Osteoblast (primary cell): ENCODE results near the gene ARHGAP42. TPM values are rescaled to one million over a fixed set of nuclear protein-coding genes. Genes with fewer than 3 reads are reported as not detected.

Source experiments
- DNase-seq: peaks from one replicate; pipeline ENCODE4 v3.0.0; 2011; ENCODE audit warnings: low spot score, mixed read lengths; ENCODE audit not compliant: insufficient read length; ENCODE audit errors: missing footprints
- H2AFZ ChIP-seq: 2 replicates; pipeline ENCODE4 v1.6.0; 2011; ENCODE audit warnings: mild to moderate bottlenecking, low read length
- H3K27ac ChIP-seq: 2 replicates; pipeline ENCODE4 v1.5.1; 2011; ENCODE audit warnings: mild to moderate bottlenecking, low read depth, low read length, moderate library complexity
- H3K27me3 ChIP-seq: 2 replicates; pipeline ENCODE4 v1.6.0; 2012; ENCODE audit warnings: mild to moderate bottlenecking, control low read depth, inconsistent platforms, low read length, moderate library complexity; ENCODE audit not compliant: insufficient read depth
- H3K36me3 ChIP-seq: 2 replicates; pipeline ENCODE4 v1.5.1; 2011; ENCODE audit warnings: mild to moderate bottlenecking, low read length, control low read depth, moderate library complexity; ENCODE audit not compliant: insufficient read depth
- H3K4me1 ChIP-seq: 2 replicates; pipeline ENCODE4 v1.5.1; 2011; ENCODE audit warnings: mild to moderate bottlenecking, low read length, control low read depth, moderate library complexity; ENCODE audit not compliant: insufficient read depth
- H3K4me2 ChIP-seq: 2 replicates; pipeline ENCODE4 v1.6.0; 2011; ENCODE audit warnings: mild to moderate bottlenecking, low read length; ENCODE audit not compliant: insufficient read depth
- H3K4me3 ChIP-seq: fragments of 200-600 bp; sonication (generic); 3 replicates; pipeline ENCODE4 v1.5.1; 2012; ENCODE audit warnings: mild to moderate bottlenecking, low read length, inconsistent platforms; ENCODE audit not compliant: insufficient read depth
- H3K79me2 ChIP-seq: 2 replicates; pipeline ENCODE4 v1.6.0; 2012; ENCODE audit warnings: mild to moderate bottlenecking, low read length, control low read depth, inconsistent platforms; ENCODE audit not compliant: insufficient read depth
- H3K9me3 ChIP-seq: 2 replicates; pipeline ENCODE4 v1.5.1; 2011; ENCODE audit warnings: low read depth, low read length, control low read depth
- H4K20me1 ChIP-seq: 2 replicates; pipeline ENCODE4 v1.6.0; 2012; ENCODE audit warnings: mild to moderate bottlenecking, low read length, control low read depth; ENCODE audit not compliant: insufficient read depth
- CTCF ChIP-seq: IDR thresholded peaks from 2 replicates; pipeline ENCODE4 v1.5.1; 2011; ENCODE audit warnings: mild to moderate bottlenecking, low read depth, low read length, moderate library complexity; ENCODE audit errors: extremely low read depth
- total RNA-seq: library from RNA; depleted of rRNA; stranded (reverse); fragments of >200 nt; gene quantifications from 2 replicates; pipeline ENCODE4 v1.2.3, GENCODE V29; 2012

Gene ARHGAP42
- total RNA-seq, 1 donor, result 9.4 TPM

GRCh38 chr11:100918551-100919500 is 231.7 kb downstream of the ARHGAP42 start:
- Histone ChIP-seq H3K27ac (no peak overlapping the region), H3K36me3 (no peaks in the 10 kb centered on the region), H3K79me2 (no peaks in the 10 kb centered on the region), H2AFZ (no peak overlapping the region), H3K4me2 (no peak overlapping the region), H4K20me1 (no peaks in the 10 kb centered on the region), H3K4me1 (peaks cover 15% of the 10 kb centered on the region), H3K4me3 (no peak overlapping the region), H3K27me3 (no peaks in the 10 kb centered on the region), H3K9me3 (no peaks in the 10 kb centered on the region)
- no peak for DNase-seq
- TF ChIP-seq CTCF, result no peak

- H3K27me3 ChIP-seq, result no peaks in the 10 kb centered on the region
- no peaks in the 10 kb centered on the region for H3K79me2 ChIP-seq
- H3K36me3 ChIP-seq, result no peaks in the 10 kb centered on the region
- no peaks in the 10 kb centered on the region for H4K20me1 ChIP-seq
- H3K27ac ChIP-seq, result no peak overlapping the region
- TF ChIP-seq CTCF, result no peak
- no peak overlapping the region for H3K4me2 ChIP-seq
- no peaks in the 10 kb centered on the region for H3K9me3 ChIP-seq
- no peak for DNase-seq
- H2AFZ ChIP-seq, result no peak overlapping the region
- H3K4me3 ChIP-seq, result no peak overlapping the region
- peaks cover 18% of the 10 kb centered on the region for H3K4me1 ChIP-seq
Measured at GRCh38 chr11:100920593-100920992, 233.5 kb downstream of the ARHGAP42 start.

- Histone ChIP-seq H3K9me3 (no peaks in the 10 kb centered on the region), H2AFZ (no peak overlapping the region), H3K27me3 (no peaks in the 10 kb centered on the region), H3K4me3 (no peak overlapping the region), H3K4me2 (no peak overlapping the region), H3K79me2 (no peaks in the 10 kb centered on the region), H3K27ac (no peak overlapping the region), H3K36me3 (no peaks in the 10 kb centered on the region), H3K4me1 (peaks cover 23% of the 10 kb centered on the region), H4K20me1 (no peaks in the 10 kb centered on the region)
- DNase-seq, result no peak
- TF ChIP-seq CTCF, result no peak
Measured at GRCh38 chr11:100922121-100922520, 235.0 kb downstream of the ARHGAP42 start.

GRCh38 chr11:100923555-100923954 is 236.5 kb downstream of the ARHGAP42 start:
- no peak for TF ChIP-seq CTCF
- no peak overlapping the region for H3K4me3 ChIP-seq
- DNase-seq, result no peak
- no peaks in the 10 kb centered on the region for H4K20me1 ChIP-seq
- peaks cover 22% of the 10 kb centered on the region for H3K4me1 ChIP-seq
- H3K9me3 ChIP-seq, result no peaks in the 10 kb centered on the region
- H3K27ac ChIP-seq, result no peak overlapping the region
- peak overlapping the region; percentile 33 for H3K4me2 ChIP-seq
- no peaks in the 10 kb centered on the region for H3K27me3 ChIP-seq
- no peaks in the 10 kb centered on the region for H3K79me2 ChIP-seq
- no peak overlapping the region for H2AFZ ChIP-seq
- H3K36me3 ChIP-seq, result no peaks in the 10 kb centered on the region
